ENCODE measurements around the gene DPH3. TPM values are rescaled to one million over a fixed set of nuclear protein-coding genes. Genes with fewer than 3 reads are reported as not detected.

DPH3 gene
- total and polyA plus RNA-seq, 9 of the 15 experiments (the other 6 are each of a cell fraction or from before 2014, with no cell fraction given) = 15.9 to 131 (median 38.7) TPM

- peaks cover 74% of the 10 kb centered on the region for H3K36me3 ChIP-seq (ENCODE audit: control insufficient read depth, insufficient read depth, low read length)
Measured at GRCh38 chr3:16270855-16271254, 6.1 kb upstream of the DPH3 start.

More at GRCh38 chr3:16270855-16271254, 6.1 kb upstream of the DPH3 start:
- intact Hi-C loops (cut with micrococcal nuclease) (no loop called here), in situ Hi-C loops (cut with MboI) (no loop called here)
- no peak overlapping the region for H3K27ac ChIP-seq (ENCODE audit: extremely low read depth, low read depth, low read length)
- ATAC-seq = no peak
- H3K79me2 ChIP-seq (ENCODE audit: control insufficient read depth, insufficient read depth, low read length) = peaks cover 35% of the 10 kb centered on the region
- BruUV-seq (replicated peaks) = no TSS peak
- no peak for FAIRE-seq
- POLR2A ChIA-PET = no interaction called here
- CTCF ChIA-PET (ENCODE audit: low intra/inter-chr PET ratio) = no interaction called here
- no peak overlapping the region for H2AFZ ChIP-seq (ENCODE audit: low read depth, low read length)
- DNase-seq (ENCODE audit: extremely low read depth in 1 of 4, low spot score in 3 of 4) = no peak
- H3K27me3 ChIP-seq (ENCODE audit: control insufficient read depth in 2 of 2, insufficient read depth in 2 of 2, low read length in 2 of 2) = no peaks in the 10 kb centered on the region
- H3K9ac ChIP-seq (ENCODE audit: insufficient read depth in 1 of 2, low read depth in 2 of 2, low read length in 2 of 2) = no peak overlapping the region
- 0 out of 2 replicates have a peak, but pooled peaks cover 10% of the 10 kb centered on the region for H4K20me1 ChIP-seq (replicated peaks; ENCODE audit: control insufficient read depth, insufficient read depth, low read length)
- no peaks in the 10 kb centered on the region for H3K9me1 ChIP-seq (ENCODE audit: control insufficient read depth, insufficient read depth, low read length)
- TF ChIP-seq ZNF717 (CRISPR knock-in tag; IDR thresholded peaks at IDR 0.05) = no peak
- TF ChIP-seq MIER1 (IDR thresholded peaks at IDR 0.05; ENCODE audit: low read depth) = no peak
- no peak for TF ChIP-seq ZNF3 (CRISPR knock-in tag; IDR thresholded peaks at IDR 0.05)
- TF ChIP-seq SMC3 (conservative IDR thresholded peaks at IDR 0.05; ENCODE audit: insufficient read depth, low read depth, low read length) = no peak
- no peak for TF ChIP-seq ZNF696 (CRISPR knock-in tag; conservative IDR thresholded peaks at IDR 0.05)
- TF ChIP-seq POLR2AphosphoS5 (IDR thresholded peaks at IDR 0.05; ENCODE audit: control insufficient read depth, insufficient read depth, low read depth, low read length) = no peak
- no peak for TF ChIP-seq USF1 (CRISPR knock-in tag; IDR thresholded peaks at IDR 0.05)
- TF ChIP-seq E2F1 (CRISPR knock-in tag; IDR thresholded peaks at IDR 0.05) = no peak
- H3K4me2 ChIP-seq (ENCODE audit: insufficient read depth, low read length) = no peak overlapping the region
- peaks cover 7 to 10% of the 10 kb centered on the region in 2 experiments; a peak in 2 of 5 replicates for H3K4me1 ChIP-seq (replicated peaks in 1 of 2; ENCODE audit: control insufficient read depth in 2 of 2, insufficient read depth in 2 of 2, low read length in 2 of 2)
- H3K9me3 ChIP-seq (replicated peaks; ENCODE audit: control insufficient read depth, insufficient read depth, low read depth, low read length) = no peaks in the 10 kb centered on the region
- 94% methylated on average over 10 of the region's 10 CpGs for whole genome bisulfite sequencing (ENCODE audit: insufficient coverage, low coverage, missing lambda C conversion rate)
- H3K4me3 ChIP-seq = no peak overlapping the region

All from K562 (cell line).